K562 (cell line): ENCODE results near the gene UNC93B1. TPM values are rescaled to one million over a fixed set of nuclear protein-coding genes. Genes with fewer than 3 reads are reported as not detected.

ENCODE experiments used
- ATF3 ChIP-seq, 2 experiments: fragments of 450-650 bp in 1 of 2; sonication (generic) in 1 of 2; formaldehyde crosslinking in 1 of 2; IDR thresholded peaks in 1 of 2; conservative IDR thresholded peaks in 1 of 2; 2 replicates each; pipeline versions ENCODE4 v1.6.1 to v1.8.1; 2016 to 2023; ENCODE audit warnings: mild to moderate bottlenecking in 2 of 2, moderate library complexity in 2 of 2, inconsistent platforms in 1 of 2, missing genetic modification reagents in 1 of 2
- CEBPG ChIP-seq, 3 experiments: fragments of 200-800 bp in 1 of 3; sonication (Bioruptor generic) in 1 of 3; sonication (generic) in 1 of 3; formaldehyde crosslinking in 1 of 3; IDR thresholded peaks in 2 of 3; conservative IDR thresholded peaks in 1 of 3; 2 replicates each; pipeline versions ENCODE4 v1.6.1 to v1.8.0; 2016 to 2022; ENCODE audit warnings: missing compliant biosample characterization in 2 of 3, missing genetic modification characterization in 2 of 3, mild to moderate bottlenecking in 1 of 3, missing genetic modification reagents in 1 of 3
- GATA2 ChIP-seq: sonication (generic); formaldehyde crosslinking; IDR thresholded peaks from 2 replicates; pipeline ENCODE4 v1.4.0; 2020; ENCODE audit warnings: mild to moderate bottlenecking, missing genetic modification reagents
- GATAD2A ChIP-seq: fragments of 450-650 bp; IDR thresholded peaks from 2 replicates; pipeline ENCODE4 v1.6.1; 2017
- GTF2F1 ChIP-seq: IDR thresholded peaks from 2 replicates; pipeline ENCODE4 v1.6.1; 2011; ENCODE audit warnings: low read depth, low read length, improper control_type of control experiment
- IFI16 ChIP-seq: fragments of 250-450 bp; sonication (Bioruptor Pico); IDR thresholded peaks from 2 replicates; pipeline ENCODE4 v2.1.2; 2022; ENCODE audit warnings: mild to moderate bottlenecking, inconsistent platforms
- NONO ChIP-seq, 2 experiments: fragments of 200-400 bp in 1 of 2; fragments of 450-650 bp in 1 of 2; formaldehyde crosslinking in 1 of 2; IDR thresholded peaks; 2 replicates each; pipeline ENCODE4 v1.6.1; 2017; ENCODE audit warnings: low read depth in 2 of 2, mild to moderate bottlenecking in 2 of 2, moderate library complexity in 2 of 2, low read length in 1 of 2
- RFX1 ChIP-seq: fragments of 450-650 bp; IDR thresholded peaks from 2 replicates; pipeline ENCODE4 v1.6.1; 2016; ENCODE audit warnings: mild to moderate bottlenecking, moderate library complexity
- SFPQ ChIP-seq: fragments of 200-400 bp; formaldehyde crosslinking; IDR thresholded peaks from 2 replicates; pipeline ENCODE4 v1.6.1; 2017; ENCODE audit warnings: mild to moderate bottlenecking, low read depth, low read length, moderate library complexity
- STAG1 ChIP-seq: sonication (generic); formaldehyde crosslinking; IDR thresholded peaks from 2 replicates; pipeline ENCODE4 v1.5.0; 2020; ENCODE audit warnings: missing genetic modification reagents, borderline replicate concordance
- XRCC4 ChIP-seq: IDR thresholded peaks from one replicate; pipeline ENCODE4 v1.6.1; 2011; ENCODE audit not compliant: insufficient read depth, insufficient read length; ENCODE audit errors: extremely low read depth
- ZBTB8A ChIP-seq: fragments of 450-650 bp; IDR thresholded peaks from 2 replicates; pipeline ENCODE4 v1.6.1; 2018; ENCODE audit warnings: mild to moderate bottlenecking, moderate library complexity; ENCODE audit not compliant: partially characterized antibody
- ZC3H8 ChIP-seq: fragments of 450-650 bp; IDR thresholded peaks from 2 replicates; pipeline ENCODE4 v1.6.1; 2017
- ZFP30 ChIP-seq: fragments of 250-450 bp; sonication (Bioruptor Pico); IDR thresholded peaks from 2 replicates; pipeline ENCODE4 v1.8.0; 2022; ENCODE audit warnings: moderate library complexity, mild to moderate bottlenecking, inconsistent platforms, borderline replicate concordance
- ZKSCAN8 ChIP-seq: fragments of 200-800 bp; sonication (Bioruptor generic); IDR thresholded peaks from 2 replicates; pipeline ENCODE4 v1.6.1; 2016; ENCODE audit warnings: missing genetic modification characterization, missing compliant biosample characterization
- ZNF263 ChIP-seq: sonication (generic); formaldehyde crosslinking; IDR thresholded peaks from 2 replicates; pipeline ENCODE4 v1.8.0; 2022; ENCODE audit warnings: mild to moderate bottlenecking, missing genetic modification reagents, borderline replicate concordance
- ZNF277 ChIP-seq: fragments of 250-450 bp; sonication (Bioruptor Pico); IDR thresholded peaks from 2 replicates; pipeline ENCODE4 v1.8.0; 2022; ENCODE audit warnings: inconsistent platforms, mild to moderate bottlenecking, moderate library complexity, borderline replicate concordance
- ZNF347 ChIP-seq: fragments of 450-650 bp; formaldehyde crosslinking; IDR thresholded peaks from 2 replicates; pipeline ENCODE4 v1.4.0; 2020; ENCODE audit warnings: low read depth, mild to moderate bottlenecking, moderate library complexity
- ZNF449 ChIP-seq: fragments of 250-450 bp; sonication (Bioruptor Pico); IDR thresholded peaks from 2 replicates; pipeline ENCODE4 v1.8.0; 2022; ENCODE audit warnings: moderate library complexity, mild to moderate bottlenecking, inconsistent platforms
- polyA plus RNA-seq, 8 experiments: library from polyadenylated mRNA; depleted of rRNA in 4 of 8; stranded (reverse) in 5 of 8; unstranded in 3 of 8; fragments of >200 nt; fragmentation: Nextera tagmentation in 2 of 8; fragmentation: Illumina TruSeq in 1 of 8; extraction: Ambion mirVana in 2 of 8; extraction: Trizol in 1 of 8; gene quantifications; 2 replicates each; pipeline versions ENCODE4 v1.2.1 to v1.2.3, GENCODE V29; 2011 to 2014; ENCODE audit warnings: inconsistent platforms in 1 of 8, missing spikeins in 1 of 8
- total RNA-seq, 7 experiments: library from RNA; depleted of rRNA in 6 of 7; stranded (reverse); fragments of >200 nt in 6 of 7; fragmentation: Illumina TruSeq in 2 of 7; extraction: Trizol in 2 of 7; gene quantifications; 2 replicates each; pipeline versions ENCODE4 v1.2.1 to v1.2.3, GENCODE V29; 2011 to 2021; ENCODE audit warnings: low replicate concordance in 1 of 7

UNC93B1 gene
- total and polyA plus RNA-seq, 9 of the 15 experiments (the other 6 are each of a cell fraction or from before 2014, with no cell fraction given), result 0.10 to 13.6 (median 6.5) TPM

GRCh38 chr11:68043349-68044144 lies 39.6 kb upstream of the UNC93B1 start (continued):
- TF ChIP-seq CEBPG (CRISPR knock-in tag; IDR thresholded peaks at IDR 0.05) (no peak), CEBPG (tag; conservative IDR thresholded peaks at IDR 0.05 in 1 of 2, IDR thresholded peaks at IDR 0.05 in 1 of 2) (no peak), IFI16 (CRISPR knock-in tag) (no peak), GATA2 (CRISPR knock-in tag) (peak; percentile 88), ZFP30 (no peak), ZC3H8 (no peak), ZNF277 (CRISPR knock-in tag) (no peak), GATAD2A (peak; percentile 86; the same call in 1 of the 2 replicates), ZKSCAN8 (CRISPR knock-in tag) (no peak), ZNF263 (CRISPR knock-in tag) (peak; percentile 88), RFX1 (no peak), GTF2F1 (no peak), XRCC4 (no peak), ZNF347 (CRISPR knock-in tag) (no peak), ATF3 (IDR thresholded peaks at IDR 0.05) (peak; percentile 91), ATF3 (CRISPR knock-in tag; conservative IDR thresholded peaks at IDR 0.05) (peak; percentile 78; the same call in 1 of the 2 replicates), NONO (IDR thresholded peaks at IDR 0.05; ENCODE audit: low read depth in 2 of 2, low read length in 1 of 2) (no peak), ZBTB8A (no peak), SFPQ (no peak), ZNF449 (no peak), STAG1 (CRISPR knock-in tag) (no peak)
